B cell (primary cell): Measurements from ENCODE around the gene MAGEA12.

Source experiments
- EZH2 ChIP-seq: IDR thresholded peaks from 2 replicates; pipeline ENCODE4 v1.6.1; 2012; ENCODE audit warnings: borderline replicate concordance, low read depth, mild to moderate bottlenecking, moderate library complexity, low read length; ENCODE audit not compliant: insufficient read depth, poor library complexity, severe bottlenecking
- TF ChIP-seq, protein P1 (sequence below): fragments of 200-600 bp; IDR thresholded peaks from one replicate; pipeline ENCODE4 v1.8.0; 2022; ENCODE audit warnings: antibody characterized with exemption, mild to moderate bottlenecking

DNA sequence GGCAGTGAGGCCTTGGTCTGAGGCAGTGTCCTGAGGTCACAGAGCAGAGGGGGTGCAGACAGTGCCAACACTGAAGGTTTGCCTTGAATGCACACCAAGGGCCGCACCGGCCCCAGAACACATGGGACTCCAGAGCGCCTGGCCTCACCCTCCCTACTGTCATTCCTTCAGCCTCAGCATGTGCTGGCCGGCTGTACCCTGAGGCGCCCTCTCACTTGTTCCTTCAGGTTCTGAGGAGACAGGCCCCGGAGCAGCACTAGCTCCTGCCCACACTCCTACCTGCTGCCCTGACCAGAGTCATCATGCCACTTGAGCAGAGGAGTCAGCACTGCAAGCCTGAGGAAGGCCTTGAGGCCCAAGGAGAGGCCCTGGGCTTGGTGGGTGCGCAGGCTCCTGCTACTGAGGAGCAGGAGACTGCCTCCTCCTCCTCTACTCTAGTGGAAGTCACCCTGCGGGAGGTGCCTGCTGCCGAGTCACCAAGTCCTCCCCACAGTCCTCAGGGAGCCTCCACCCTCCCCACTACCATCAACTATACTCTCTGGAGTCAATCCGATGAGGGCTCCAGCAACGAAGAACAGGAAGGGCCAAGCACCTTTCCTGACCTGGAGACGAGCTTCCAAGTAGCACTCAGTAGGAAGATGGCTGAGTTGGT, 2.4 kb downstream of the MAGEA12 start:
- TF ChIP-seq, protein P1, sequence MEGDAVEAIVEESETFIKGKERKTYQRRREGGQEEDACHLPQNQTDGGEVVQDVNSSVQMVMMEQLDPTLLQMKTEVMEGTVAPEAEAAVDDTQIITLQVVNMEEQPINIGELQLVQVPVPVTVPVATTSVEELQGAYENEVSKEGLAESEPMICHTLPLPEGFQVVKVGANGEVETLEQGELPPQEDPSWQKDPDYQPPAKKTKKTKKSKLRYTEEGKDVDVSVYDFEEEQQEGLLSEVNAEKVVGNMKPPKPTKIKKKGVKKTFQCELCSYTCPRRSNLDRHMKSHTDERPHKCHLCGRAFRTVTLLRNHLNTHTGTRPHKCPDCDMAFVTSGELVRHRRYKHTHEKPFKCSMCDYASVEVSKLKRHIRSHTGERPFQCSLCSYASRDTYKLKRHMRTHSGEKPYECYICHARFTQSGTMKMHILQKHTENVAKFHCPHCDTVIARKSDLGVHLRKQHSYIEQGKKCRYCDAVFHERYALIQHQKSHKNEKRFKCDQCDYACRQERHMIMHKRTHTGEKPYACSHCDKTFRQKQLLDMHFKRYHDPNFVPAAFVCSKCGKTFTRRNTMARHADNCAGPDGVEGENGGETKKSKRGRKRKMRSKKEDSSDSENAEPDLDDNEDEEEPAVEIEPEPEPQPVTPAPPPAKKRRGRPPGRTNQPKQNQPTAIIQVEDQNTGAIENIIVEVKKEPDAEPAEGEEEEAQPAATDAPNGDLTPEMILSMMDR: no peak
- no peak for TF ChIP-seq EZH2
